Stimulated activated CD4-positive, alpha-beta T cell treated with anti-CD3 and anti-CD28 coated beads, Interleukin-12 subunit alpha, Interleukin-12 subunit beta, amount 100 ng/mL, for 4 hours (primary cell): Measurements from ENCODE around the gene TOPBP1.

Experiments used
- DNase-seq: peaks from one replicate; pipeline ENCODE4 v3.0.0-alpha.2; 2020

TOPBP1 gene

GRCh38 chr3:133606342-133606741 is 55.4 kb downstream of the TOPBP1 start:
- DNase-seq: no peak

- no peak for DNase-seq
These were observed 61.1 kb downstream of the TOPBP1 start for GRCh38 chr3:133600572-133601081.

GRCh38 chr3:133599280-133599679 is 62.5 kb downstream of the TOPBP1 start:
- DNase-seq: no peak

GRCh38 chr3:133598405-133598804 is 63.3 kb downstream of the TOPBP1 start:
- DNase-seq: no peak

- no peak for DNase-seq
These were observed 66.4 kb downstream of the TOPBP1 start for GRCh38 chr3:133595341-133595740.

- no peak for DNase-seq
These were observed 68.5 kb downstream of the TOPBP1 start for GRCh38 chr3:133593243-133593642.

- no peak for DNase-seq
These were observed 68.9 kb downstream of the TOPBP1 start for GRCh38 chr3:133592843-133593242.

GRCh38 chr3:133591271-133591742 is 70.4 kb downstream of the TOPBP1 start:
- DNase-seq: no peak

- DNase-seq: no peak
These were observed 72.2 kb downstream of the TOPBP1 start for GRCh38 chr3:133589503-133589902.

- DNase-seq: no peak
These were observed 72.8 kb downstream of the TOPBP1 start for GRCh38 chr3:133588784-133589465.

- DNase-seq: no peak
These were observed 73.7 kb downstream of the TOPBP1 start for GRCh38 chr3:133588035-133588434.

- DNase-seq: no peak
These were observed 78.3 kb downstream of the TOPBP1 start for GRCh38 chr3:133583396-133583795.

GRCh38 chr3:133578548-133579191 is 83.1 kb downstream of the TOPBP1 start:
- DNase-seq: no peak

GRCh38 chr3:133576169-133576568 is 85.6 kb downstream of the TOPBP1 start:
- DNase-seq: no peak

- DNase-seq: no peak
These were observed 86.7 kb downstream of the TOPBP1 start for GRCh38 chr3:133575086-133575485.

GRCh38 chr3:133574260-133574881 is 87.4 kb downstream of the TOPBP1 start:
- DNase-seq: peak; percentile 64

GRCh38 chr3:133573629-133574194 is 88.0 kb downstream of the TOPBP1 start, which contains the start of gene CDV3:
TSS of gene CDV3 (plus strand) at chr3:133573686. CDS start at chr3:133574045, 359 bp downstream.
- no peak for DNase-seq

- peak; percentile 100 for DNase-seq
These were observed 88.6 kb downstream of the TOPBP1 start for GRCh38 chr3:133573054-133573628.

- DNase-seq: no peak
These were observed 89.3 kb downstream of the TOPBP1 start for GRCh38 chr3:133572158-133573053.

- DNase-seq: no peak
These were observed 90.8 kb downstream of the TOPBP1 start for GRCh38 chr3:133570937-133571320.

- no peak for DNase-seq
These were observed 91.4 kb downstream of the TOPBP1 start for GRCh38 chr3:133570139-133570936.
